NCI-H748 (cell line): Measurements from ENCODE around the gene EFEMP2.
"Not testable (repeated sequence)": the region's sequence is repeated elsewhere in the genome, so short reads cannot be mapped to it uniquely, and the experiment has no call there.

Experiments used
- DNase-seq: peaks from one replicate; lab custom pipeline; 2025; ENCODE audit not compliant: unreplicated experiment; lab: John Stamatoyannopoulos, UW

The EFEMP2 gene

DNA sequence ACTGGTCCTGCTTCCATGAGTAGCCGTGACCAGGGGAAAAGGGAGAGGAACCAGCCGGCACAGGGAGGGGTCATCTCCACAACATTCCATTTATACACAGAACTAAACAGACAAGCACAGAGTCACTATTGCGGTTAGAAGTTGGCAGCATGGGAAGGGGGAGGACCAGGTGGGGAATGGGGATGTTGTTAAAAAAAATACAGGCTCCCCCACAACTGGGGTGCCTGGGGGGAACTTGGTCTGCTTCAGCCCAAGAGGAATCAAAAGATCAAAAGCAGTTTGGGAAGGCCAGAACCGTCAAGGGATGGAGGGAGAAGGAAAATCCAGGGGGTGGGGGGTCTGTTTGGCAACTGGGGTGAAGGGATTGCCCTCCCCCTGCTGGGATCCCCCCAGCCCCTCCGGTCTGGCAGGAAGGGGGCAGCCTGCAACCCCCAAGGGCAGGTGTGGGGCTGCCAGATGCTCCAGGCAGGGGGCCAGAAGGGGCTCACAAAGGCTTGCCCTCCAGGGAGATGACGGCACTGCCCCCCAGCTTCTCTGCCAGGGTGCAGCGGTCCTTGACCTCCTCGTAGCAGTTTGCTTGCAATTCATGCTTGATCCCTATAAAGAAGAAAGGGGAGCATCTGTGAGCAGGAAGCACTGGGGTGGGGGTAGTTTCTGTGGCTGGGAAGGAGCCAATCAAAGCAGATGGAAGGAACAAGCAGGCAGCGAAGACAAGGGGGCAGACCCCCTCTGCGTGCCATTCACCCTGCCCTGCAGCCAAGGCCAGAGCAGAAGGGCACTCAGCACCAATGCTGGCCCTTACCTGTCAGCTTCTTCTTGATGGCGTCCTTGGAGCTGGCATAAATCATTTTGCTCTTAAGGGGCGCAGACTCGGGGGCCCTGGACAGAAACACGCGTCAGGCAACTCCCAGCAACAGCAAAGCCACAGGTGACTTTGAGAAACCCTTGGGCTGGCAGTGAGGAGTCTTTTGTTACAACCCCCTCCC is 17.5 kb downstream of the EFEMP2 start:
- no peak for DNase-seq

DNA sequence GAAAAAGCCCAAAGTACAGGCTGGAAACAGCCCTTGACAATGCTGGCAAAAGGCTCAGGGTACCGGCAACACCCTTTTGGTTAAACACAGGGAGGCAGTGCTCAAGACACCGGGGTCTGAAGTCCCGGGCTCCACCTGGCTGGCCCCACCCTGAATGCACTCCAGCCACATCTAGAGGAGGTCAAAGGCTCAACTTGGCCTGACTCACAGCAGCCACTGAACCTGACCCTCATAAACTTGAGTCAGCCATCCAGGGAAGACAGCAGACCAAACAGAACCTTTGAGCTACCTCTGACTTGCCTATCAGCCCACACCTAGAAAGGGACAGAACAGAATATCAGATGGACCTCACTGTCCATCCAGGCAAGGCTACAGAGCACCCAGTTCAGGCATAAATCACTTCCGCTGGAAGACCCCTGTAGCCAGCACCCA is 18.4 kb downstream of the EFEMP2 start:
- no peak for DNase-seq

GRCh38 chr11:65853246-65853979 is 19.2 kb downstream of the EFEMP2 start:
- DNase-seq = no peak

GRCh38 chr11:65852508-65853245 is 19.9 kb downstream of the EFEMP2 start:
- no peak for DNase-seq

DNA sequence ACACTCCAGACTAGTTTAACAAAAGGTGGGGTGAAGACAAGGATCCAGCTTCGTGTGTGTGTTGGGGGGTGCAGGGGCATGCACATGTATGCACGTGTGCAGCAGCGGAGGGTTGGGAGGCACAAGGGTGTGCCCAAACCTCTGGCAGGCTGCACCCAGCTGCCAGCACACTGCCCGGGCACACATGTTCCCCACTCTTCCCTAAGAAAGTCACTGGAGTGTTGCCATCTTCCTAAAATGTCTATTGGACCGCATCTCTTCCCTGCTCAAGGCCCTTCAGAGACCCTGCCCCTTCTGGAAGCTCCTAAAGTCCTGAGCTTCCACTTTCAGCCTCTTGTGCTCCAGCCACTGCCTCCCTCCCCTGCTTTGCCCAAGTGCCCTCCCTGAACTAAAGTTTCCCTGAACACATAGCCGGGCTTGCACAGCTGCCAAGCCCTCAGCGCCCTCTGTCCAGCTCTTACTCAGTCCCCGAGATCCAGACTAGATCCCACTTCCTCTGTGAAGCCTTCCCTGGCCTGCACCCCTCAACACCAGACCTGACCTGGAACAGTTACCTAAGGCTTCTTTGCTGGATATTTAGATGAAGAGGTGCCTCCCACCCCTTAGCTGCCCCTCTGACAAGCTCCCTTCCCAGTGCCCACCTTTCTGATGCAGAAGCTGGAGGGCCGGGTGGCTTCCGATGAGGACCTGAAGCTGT is 20.6 kb downstream of the EFEMP2 start:
- DNase-seq = no peak

- peak; percentile 17 for DNase-seq
Observed at GRCh38 chr11:65851083-65851579, 21.5 kb downstream of the EFEMP2 start.

- no peak for DNase-seq
Observed at GRCh38 chr11:65850217-65851082, 22.1 kb downstream of the EFEMP2 start.

- no peak for DNase-seq
Observed at GRCh38 chr11:65849771-65850216, 22.8 kb downstream of the EFEMP2 start.

- DNase-seq = no peak
Observed at GRCh38 chr11:65849366-65849765, 23.2 kb downstream of the EFEMP2 start.

DNA sequence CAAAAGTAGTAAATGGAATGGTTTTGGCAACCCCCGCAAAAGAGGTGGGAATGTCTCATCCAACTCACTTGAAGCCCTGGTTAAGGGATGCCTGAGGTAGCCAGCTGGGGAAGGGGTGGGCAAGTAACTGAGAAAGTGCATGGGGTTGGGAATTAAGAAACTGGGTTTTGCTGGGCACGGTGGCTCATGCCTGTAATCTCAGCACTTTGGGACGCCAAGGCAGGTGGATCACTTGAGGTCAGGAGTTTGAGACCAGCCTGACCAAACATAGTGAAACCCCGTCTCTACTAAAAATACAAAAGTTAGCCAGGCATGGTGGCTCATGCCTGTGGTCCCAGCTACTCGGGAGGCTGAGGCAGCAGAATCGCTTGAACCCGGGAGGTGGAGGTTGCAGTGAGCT is 23.9 kb downstream of the EFEMP2 start:
- DNase-seq = not testable (repeated sequence)

DNA sequence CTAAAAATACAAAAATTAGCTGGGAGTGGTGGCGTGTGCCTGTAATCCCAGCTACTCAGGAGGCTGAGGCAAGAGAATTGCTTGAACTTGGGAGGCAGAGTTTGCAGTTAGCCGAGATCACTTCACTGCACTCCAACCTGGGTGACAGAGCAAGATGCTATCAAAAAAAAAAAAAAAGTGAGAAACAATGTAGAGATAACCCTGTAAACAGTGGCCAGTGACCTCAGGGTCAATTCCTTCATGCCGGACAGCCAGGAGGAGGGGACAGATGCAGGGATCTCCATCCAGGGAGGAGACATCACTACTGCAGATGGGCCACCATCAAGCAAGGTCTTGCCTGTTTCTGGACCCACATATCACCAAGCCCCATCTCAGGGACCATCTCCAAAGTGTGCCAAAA is 24.9 kb downstream of the EFEMP2 start:
- DNase-seq = no peak

- DNase-seq = no peak
Observed at GRCh38 chr11:65844231-65844872, 28.2 kb downstream of the EFEMP2 start.

- no peak for DNase-seq
Observed at GRCh38 chr11:65843811-65844210, 28.8 kb downstream of the EFEMP2 start.

- DNase-seq = no peak
Observed at GRCh38 chr11:65842144-65842543, 30.5 kb downstream of the EFEMP2 start.

DNA sequence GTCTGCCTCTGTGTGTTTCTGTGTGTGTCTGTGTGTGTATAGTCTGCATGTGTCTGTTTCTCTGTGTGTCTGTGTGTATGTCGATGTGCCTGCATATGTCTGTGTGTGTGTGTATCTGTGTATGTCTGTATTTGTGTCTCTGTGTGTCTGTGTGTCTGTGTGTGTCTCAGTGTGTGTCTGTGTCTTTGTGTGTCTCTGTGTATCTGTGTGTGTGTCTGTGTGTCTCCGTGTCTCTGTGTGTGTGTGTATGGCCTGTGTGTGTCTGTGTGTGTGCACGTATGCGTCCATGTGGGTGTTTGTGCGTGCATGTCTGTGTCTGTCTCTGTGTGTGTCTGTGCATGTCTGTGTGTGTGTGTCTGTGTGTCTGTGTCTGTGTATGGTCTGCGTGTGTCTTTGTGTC is 38.4 kb downstream of the EFEMP2 start:
- DNase-seq = no peak

DNA sequence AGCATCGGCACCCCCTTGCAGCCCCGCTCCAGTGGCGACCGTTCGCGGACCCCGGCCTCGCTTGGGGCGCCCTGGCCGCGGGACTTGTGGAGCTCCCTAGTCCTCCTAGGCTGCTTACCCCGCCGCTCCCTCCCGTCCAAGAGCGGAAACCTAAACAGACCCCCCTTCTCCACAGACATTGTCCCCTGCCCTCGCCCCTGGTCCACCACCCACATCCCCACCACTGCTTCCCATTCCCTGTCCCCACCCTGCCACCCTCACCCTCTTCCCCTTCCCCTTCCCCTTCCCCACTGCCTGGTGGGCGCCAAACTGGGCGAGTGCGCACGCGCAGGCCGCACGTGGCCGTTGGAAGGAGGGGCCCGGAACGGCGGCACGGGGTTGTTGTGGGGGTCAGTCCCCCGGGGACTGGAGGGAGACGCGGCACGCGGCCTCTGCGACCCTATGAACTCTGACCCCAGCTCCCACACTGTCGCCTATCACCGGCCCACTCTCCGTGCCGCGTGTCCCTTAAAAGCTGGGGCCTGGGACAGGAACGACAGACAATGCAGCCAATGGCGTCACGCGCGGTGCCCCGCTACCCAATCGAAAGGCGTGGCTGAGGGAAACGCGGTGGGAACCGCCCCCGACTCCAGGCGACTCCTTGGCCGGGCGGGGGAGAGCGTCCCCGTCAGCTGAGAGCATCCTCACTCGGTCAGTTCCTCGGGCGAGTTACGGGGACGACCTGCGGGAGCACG is 39.1 kb downstream of the EFEMP2 start, which contains the start of gene SNX32:
Gene SNX32 (plus strand): TSS at position 667 of the 734 bp plus-strand sequence. CDS start 103 bp downstream, outside the sequence.
- DNase-seq = peak; percentile 91

DNA sequence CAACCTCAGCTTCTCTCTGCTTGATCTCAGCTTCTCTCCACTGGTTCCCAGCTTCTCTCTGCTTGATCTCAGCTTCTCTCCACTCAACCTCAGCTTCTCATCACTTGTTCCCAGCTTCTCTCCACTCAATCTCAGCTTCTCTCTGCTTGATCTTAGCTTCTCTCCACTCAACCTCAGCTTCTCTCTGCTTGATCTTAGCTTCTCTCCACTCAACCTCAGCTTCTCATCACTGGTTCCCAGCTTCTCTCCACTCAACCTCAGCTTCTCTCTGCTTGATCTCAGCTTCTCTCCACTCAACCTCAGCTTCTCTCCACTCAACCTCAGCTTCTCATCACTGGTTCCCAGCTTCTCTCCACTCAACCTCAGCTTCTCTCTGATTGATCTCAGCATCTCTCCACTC is 40.4 kb downstream of the EFEMP2 start:
- not testable (repeated sequence) for DNase-seq

- no peak for DNase-seq
Observed at GRCh38 chr11:65829459-65829858, 43.1 kb downstream of the EFEMP2 start.
